Bronchial epithelial cell (primary cell): ENCODE results near the gene LAMB1. TPM values are rescaled to one million over a fixed set of nuclear protein-coding genes. Genes with fewer than 3 reads are reported as not detected.
"Not testable (repeated sequence)": the region's sequence is repeated elsewhere in the genome, so short reads cannot be mapped to it uniquely, and the experiment has no call there.

ENCODE experiments used
- DNase-seq: peaks from one replicate; pipeline ENCODE4 v3.0.0-alpha.2; 2010; ENCODE audit warnings: low read depth
- FAIRE-seq: peaks from 2 replicates; lab custom pipeline; 2011; peaks lifted over from hg19 to GRCh38; lab: Jason Lieb, UNC
- H3K27me3 ChIP-seq: 2 replicates; pipeline ENCODE4 v1.5.1; 2011; ENCODE audit warnings: low read length; ENCODE audit not compliant: control insufficient read depth, insufficient read depth
- H3K36me3 ChIP-seq: 2 replicates; pipeline ENCODE4 v1.5.1; 2011; ENCODE audit warnings: low read length; ENCODE audit not compliant: control insufficient read depth, insufficient read depth
- H3K4me3 ChIP-seq: 2 replicates; pipeline ENCODE4 v1.5.1; 2011; ENCODE audit warnings: mild to moderate bottlenecking, low read depth, low read length, control low read depth
- CTCF ChIP-seq: IDR thresholded peaks from 2 replicates; pipeline ENCODE4 v1.5.1; 2011; ENCODE audit warnings: mild to moderate bottlenecking, moderate library complexity, low read length, control low read depth, inconsistent platforms; ENCODE audit not compliant: insufficient read depth, severe bottlenecking
- total RNA-seq: library from RNA; depleted of rRNA; stranded (reverse); fragments of >200 nt; gene quantifications from 2 replicates; pipeline ENCODE4 v1.2.1, GENCODE V29; 2014

LAMB1 gene
- total RNA-seq, 1 donor from 2014 or later = 75.8 TPM

- FAIRE-seq = no peak
- Histone ChIP-seq H3K36me3 (peaks cover 3% of the 10 kb centered on the region), H3K4me3 (no peak overlapping the region), H3K27me3 (no peaks in the 10 kb centered on the region)
- no peak for DNase-seq
- no peak for TF ChIP-seq CTCF
These were observed 102.4 kb downstream of the LAMB1 start for GRCh38 chr7:107900496-107901015.

GRCh38 chr7:107898997-107899594, 103.9 kb downstream of the LAMB1 start:
- Histone ChIP-seq H3K36me3 (peaks cover 3% of the 10 kb centered on the region), H3K4me3 (no peak overlapping the region), H3K27me3 (no peaks in the 10 kb centered on the region)
- DNase-seq = no peak
- FAIRE-seq = no peak
- no peak for TF ChIP-seq CTCF

GRCh38 chr7:107892367-107892741, 110.6 kb downstream of the LAMB1 start:
- not testable (repeated sequence) for FAIRE-seq, DNase-seq, H3K36me3 ChIP-seq, H3K4me3 ChIP-seq, H3K27me3 ChIP-seq

- peak; percentile 51 for DNase-seq
- TF ChIP-seq CTCF = no peak
- no peaks in the 10 kb centered on the region for H3K27me3 ChIP-seq
- H3K36me3 ChIP-seq = no peaks in the 10 kb centered on the region
- H3K4me3 ChIP-seq = peak overlapping the region; percentile 81
- FAIRE-seq = no peak
These were observed 111.2 kb downstream of the LAMB1 start for GRCh38 chr7:107891636-107892366.

GRCh38 chr7:107890962-107891635, 111.9 kb downstream of the LAMB1 start, which contains the start of gene DLD:
Gene DLD (plus strand): TSS chr7:107891183. CDS start chr7:107891251, 68 bp downstream.
- TF ChIP-seq CTCF = no peak
- FAIRE-seq (no peak), DNase-seq (peak; percentile 81)
- Histone ChIP-seq H3K27me3 (no peaks in the 10 kb centered on the region), H3K36me3 (no peaks in the 10 kb centered on the region), H3K4me3 (peak within 1 kb of the TSS; percentile 81)

- FAIRE-seq = no peak
- DNase-seq = no peak
- no peaks in the 10 kb centered on the region for H3K27me3 ChIP-seq
These were observed 112.4 kb downstream of the LAMB1 start for GRCh38 chr7:107890493-107890961.

More at GRCh38 chr7:107890493-107890961, 112.4 kb downstream of the LAMB1 start:
- no peak for TF ChIP-seq CTCF
- H3K36me3 ChIP-seq = no peaks in the 10 kb centered on the region
- peak overlapping the region; percentile 81 for H3K4me3 ChIP-seq
